AG08395 (cell line): ENCODE data around the gene GNE.
"Not testable (repeated sequence)": the region's sequence is repeated elsewhere in the genome, so short reads cannot be mapped to it uniquely, and the experiment has no call there.

Experiments used
- DNase-seq: peaks from one replicate; pipeline ENCODE4 v3.0.0; 2012; ENCODE audit warnings: mixed read lengths, low spot score

Gene GNE

DNA sequence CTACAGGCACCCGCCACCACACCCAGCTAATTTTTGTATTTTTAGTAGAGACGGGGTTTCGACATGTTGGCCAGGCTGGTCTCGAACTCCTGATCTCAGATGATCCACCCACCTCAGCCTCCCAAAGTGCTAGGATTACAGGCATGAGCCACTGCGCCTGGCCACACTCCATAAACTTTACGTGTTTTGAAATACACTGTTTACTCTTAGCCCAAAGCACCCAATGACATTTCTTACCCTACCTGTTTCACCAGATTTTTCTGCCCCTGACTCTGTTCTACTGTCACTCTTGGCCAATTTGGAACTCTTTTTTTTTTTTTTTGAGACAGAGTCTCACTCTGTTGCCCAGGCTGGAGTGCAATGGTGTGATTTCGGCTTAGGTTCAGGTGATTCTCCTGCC is 15.1 kb upstream of the GNE start:
- not testable (repeated sequence) for DNase-seq

DNA sequence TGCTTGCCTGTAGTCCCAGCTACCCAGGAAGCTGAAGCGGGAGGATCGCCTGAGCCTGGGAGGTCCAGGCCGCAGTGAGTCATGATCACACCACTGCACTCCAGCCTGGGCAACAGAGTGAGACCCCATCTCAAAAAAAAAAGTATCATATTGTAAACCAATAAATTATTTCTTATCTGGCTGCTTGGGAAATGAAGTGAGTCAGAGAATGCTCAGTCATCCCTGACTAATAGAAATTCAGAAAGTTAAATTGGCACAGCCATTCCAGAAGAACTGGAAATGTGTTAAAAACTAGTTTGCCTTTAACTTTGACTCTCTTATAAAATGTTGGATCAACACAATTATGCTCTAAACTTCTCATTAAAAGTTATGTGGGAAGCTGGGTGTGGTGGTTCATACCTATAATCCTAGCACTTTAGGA is 9.8 kb upstream of the GNE start:
- peak; percentile 24 for DNase-seq

DNA sequence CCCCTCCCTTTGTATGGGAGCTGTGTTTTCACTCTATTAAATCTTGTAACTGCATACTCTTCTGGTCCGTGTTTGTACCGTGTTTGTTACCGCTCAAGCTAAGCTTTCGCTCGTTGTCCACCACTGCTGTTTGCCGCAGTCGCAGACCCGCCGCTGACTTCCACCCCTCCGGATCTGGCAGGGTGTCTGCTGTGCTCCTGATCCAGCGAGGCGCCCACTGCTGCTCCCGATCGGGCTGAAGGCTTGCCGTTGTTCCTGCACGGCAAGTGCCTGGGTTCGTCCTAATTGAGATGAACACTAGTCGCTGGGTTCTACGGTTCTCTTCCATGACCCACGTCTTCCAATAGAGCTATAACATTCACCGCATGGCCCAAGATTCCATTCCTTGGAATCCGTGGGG is 6.6 kb upstream of the GNE start:
- no peak for DNase-seq

DNA sequence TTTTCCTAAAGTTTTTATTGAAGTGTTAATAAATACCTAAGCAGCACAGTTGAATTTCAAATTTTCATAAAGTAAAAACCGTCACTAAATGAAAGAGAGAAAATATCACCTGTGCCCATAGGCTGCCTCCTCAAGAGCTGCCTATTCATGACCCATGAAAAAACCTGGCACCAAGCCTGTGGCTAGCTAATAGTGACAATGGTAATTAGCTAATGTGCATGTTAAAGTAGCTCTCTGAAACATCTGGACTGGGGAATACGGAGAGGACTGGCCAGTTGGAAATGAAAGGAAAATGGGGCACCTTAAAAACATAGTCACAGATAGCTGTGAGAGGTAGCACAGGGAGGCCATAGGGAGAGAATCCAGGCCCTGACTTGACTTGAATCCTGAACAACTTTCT is 5.4 kb upstream of the GNE start:
- DNase-seq: no peak

DNA sequence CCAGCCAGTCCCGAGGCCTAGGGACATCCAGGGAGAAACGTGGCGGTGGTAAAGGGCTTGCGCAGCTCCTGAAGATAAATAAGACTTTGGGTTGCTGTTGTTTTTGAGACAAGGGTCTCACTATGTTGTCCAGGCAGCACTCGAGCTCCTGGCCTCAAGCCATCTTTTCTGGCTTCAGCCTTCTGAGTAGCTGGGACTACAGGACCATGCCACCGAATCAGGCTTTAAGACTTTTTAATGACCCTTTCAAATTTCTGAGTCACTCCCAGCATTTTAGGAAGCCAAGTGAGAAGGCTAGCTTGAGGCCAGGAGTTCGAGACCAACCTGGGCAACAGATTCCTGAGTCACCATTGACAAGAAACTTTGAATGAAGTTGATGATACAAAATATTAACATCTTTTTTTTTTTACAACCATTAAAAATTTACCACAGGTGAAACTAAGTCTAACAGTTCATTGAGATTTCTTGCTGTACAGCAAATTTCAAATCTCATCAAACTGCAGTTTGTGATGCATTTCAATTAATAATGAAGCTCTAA is 817 bp upstream of the GNE start:
- DNase-seq: peak; percentile 20

DNA sequence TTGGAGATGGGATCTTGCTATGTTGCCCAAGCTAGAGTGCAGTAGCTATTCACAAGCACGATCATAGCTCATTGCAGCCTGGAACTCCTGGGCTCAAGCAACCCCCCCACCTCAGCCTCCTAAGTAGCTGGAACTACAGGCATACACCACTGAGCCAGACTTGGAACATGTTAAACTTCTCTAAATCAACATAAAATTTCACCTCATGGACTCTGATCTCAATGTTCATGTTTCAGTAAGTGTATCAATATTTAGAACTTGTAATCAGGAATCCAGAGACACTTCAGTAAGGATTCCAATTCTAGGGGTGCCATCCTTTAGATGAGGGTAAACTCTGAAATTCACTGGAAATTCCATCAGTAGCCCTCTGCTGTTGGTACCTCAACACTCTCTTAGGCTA is 6.8 kb downstream of the GNE start:
- no peak for DNase-seq

DNA sequence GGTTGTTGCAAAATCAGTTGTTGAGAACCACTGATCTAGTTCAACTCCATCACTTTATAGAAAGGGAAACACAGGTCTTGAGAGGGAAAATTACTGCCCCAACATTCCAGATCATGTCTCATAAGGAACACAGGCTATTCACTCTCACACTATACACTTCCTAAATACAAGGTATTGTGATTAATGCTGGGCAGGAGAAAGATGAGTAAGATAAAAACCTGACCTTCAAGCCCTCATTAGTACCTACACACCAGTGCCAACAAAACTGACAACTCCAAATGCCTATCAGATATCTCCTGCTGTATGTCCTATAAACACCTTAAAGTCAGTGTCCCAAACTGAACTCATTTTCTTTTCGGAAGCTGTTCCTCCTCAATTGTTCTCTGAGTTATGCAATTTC is 8.2 kb downstream of the GNE start:
- DNase-seq: no peak

DNA sequence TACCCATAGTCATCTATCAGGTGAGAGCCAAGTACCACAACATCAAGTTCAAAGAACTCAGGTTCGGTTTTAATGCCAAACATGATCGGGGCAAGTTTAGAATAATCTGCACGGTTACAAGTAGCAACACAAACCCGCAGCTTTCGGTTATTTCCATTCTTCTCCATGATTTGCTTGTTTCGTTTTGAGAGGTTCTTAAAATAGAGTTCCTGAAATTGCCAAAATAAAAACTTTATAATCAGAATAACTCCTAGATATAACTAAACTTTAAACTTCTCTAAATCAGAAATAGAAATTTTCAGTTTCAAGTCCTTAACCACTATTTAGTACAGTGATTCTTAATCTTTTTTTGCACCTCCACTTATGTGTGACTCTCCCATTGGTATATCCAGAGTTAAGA is 9.1 kb downstream of the GNE start:
- DNase-seq: no peak

DNA sequence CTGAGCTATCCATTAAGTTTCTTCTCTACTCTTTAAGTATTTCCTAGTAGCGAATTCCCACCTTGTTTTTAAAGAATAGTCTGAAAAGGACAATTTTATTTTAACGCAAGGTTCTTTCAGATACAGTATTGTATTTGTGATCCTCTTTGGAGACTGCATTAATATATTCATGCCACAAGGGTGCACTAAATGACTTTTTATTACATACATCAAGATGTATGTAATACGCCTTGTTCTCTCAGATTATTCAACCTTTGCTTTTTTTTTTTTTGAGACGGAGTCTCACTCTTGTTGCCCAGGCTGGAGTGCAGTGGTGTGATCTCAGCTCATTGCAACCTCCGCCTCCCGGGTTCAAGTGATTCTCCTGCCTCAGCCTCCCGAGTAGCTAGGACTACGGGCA is 10.2 kb downstream of the GNE start:
- peak; percentile 31 for DNase-seq

DNA sequence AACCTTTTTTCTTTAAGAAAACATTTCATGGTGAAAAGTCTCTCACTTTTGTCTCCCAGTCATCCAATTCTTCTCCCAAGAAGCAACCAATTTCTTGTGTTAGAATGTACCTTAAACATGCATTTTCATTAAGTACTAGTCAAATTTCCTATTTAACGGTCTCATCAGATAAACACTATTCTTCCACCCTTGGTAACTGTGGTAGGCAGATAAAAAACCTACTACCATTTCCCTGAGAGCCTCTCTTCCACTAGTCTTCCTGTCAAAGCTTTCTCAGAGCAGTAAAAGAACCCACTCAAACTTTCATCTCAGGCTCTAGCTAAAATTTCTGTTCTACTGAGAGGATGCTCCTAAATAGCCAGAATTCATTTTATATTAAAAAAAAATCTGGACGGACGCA is 10.9 kb downstream of the GNE start:
- DNase-seq: no peak

DNA sequence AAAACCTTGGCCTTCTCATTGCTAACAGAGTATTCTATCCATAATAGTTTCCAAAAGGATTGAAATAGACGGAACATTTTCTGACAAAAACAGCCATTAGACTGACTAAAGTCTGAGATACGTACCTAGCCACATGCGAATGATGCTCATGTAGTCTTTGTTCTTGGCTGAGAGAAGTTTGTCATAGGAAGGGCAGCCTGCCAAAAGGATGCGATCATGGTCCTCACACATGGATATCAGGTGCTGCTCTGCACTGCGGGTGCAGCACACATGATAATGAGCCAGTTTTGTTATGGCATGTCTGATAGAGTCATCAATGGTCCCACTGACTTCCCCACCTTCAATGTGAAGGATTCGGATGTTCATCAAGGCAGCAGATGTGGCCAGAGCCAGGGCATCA is 12.3 kb downstream of the GNE start:
- DNase-seq: no peak

DNA sequence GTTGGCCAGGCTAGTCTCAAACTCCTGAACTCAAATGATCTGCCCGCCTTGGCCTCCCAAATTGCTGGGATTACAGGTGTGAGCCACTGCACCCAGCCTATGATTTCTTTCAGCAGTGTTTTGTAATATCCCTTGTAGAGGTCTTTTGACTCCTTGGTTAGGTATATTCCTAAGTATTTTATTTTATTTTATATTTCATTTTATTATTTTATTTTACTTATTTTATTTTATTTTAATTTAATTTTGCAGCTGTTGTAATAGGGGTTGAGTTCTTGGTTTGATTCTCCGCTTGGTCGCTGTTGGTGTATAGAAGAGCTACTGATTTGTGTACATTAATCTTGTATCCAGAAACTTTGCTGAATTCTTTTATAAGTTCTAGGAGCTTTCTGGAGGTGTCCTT is 18.6 kb downstream of the GNE start:
- not testable (repeated sequence) for DNase-seq

DNA sequence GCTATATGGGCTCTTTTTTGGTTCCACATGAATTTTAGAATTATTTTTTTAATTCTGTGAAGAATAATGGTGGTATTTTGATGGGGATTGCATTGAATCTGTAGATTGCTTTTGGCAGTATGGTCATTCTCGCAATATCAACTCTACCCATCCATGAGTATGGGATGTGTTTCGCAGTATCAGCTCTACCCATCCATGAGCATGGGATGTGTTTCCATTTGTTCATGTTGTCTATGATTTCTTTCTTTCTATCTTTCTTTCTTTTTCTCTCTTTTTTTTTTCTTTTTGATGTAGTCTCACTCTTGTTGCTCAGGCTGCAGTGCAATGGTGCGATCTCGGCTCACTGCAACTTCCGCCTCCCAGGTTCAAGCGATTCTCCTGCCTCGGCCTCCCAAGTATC is 19.0 kb downstream of the GNE start:
- DNase-seq: not testable (repeated sequence)

DNA sequence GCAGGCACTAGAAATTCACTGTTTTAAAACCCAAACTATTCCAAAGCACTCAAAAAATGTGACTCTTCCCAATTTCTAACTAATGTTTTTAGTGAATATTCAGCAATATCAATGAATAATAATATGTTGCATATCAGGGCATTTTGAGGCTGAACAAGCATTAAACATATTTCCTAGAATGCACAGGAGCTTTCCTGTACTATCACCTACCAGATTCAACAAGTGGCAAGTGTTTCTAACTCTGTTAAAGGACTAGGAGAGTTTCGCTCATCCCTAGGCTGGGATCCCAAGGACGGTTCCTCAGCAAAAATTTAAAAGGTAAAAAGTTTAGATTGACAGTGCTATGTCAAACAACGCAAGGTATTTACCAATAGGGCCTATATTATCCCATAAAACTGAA is 21.0 kb downstream of the GNE start:
- no peak for DNase-seq

DNA sequence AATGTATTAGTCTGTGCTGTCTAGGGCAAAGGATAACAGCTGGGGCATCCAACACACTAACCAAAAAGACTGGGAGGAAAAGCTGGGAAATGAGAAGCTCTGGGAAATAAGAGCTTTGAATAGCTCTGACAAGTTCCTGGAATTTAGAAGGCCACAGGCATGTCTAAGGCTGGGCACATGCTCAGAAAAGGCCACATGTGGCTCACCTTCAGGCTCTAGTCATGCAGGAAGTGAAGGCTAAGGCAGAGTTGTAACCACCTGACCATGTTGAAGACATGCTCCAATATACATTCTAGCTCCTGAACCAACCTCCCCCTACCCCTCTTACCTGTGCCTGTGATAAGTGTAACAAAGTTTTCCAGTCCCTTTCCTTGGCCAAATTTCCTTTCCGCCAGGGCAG is 35.8 kb downstream of the GNE start:
- no peak for DNase-seq

DNA sequence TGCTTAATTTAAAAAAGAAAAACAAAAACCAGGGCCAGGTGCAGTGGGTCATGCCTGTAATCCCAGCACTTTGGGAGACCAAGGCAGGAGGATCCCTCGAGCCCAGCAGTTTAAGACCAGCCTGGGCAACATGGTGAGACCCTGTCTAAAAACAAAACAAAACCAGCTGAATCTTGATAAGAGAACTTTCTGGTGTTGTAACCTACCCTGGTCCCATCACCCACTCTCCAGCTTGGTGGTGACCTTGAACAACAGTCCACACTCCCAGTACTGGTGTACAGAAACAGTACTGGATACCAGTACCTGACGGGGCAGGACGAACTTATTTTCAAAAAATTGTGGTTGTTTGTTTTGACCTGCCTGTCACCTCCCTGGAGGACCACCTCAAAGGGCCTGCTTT is 36.6 kb downstream of the GNE start:
- DNase-seq: no peak

DNA sequence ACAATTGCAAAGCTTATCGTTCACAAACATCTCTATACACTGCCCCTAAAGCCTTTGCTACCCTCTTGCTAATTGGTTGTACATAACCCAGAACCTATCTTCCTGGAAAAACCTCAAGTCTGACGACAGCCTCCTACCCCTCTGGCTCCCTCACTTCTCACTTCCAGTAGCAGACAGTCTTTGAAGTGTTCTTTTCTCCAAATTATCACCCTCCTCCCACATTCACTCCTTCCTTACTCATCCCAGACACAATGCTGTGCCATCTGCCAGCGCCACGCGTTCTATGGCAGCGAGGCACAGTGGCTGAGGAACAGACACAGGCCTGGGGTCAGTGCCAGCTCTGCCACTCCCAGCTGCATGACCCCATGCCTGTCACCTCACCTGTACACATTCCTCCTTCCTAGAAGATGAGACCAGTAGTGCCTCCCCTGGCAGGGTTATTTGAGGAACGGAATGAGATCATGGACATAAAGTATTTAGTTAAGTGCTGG is 39.8 kb downstream of the GNE start:
- no peak for DNase-seq

DNA sequence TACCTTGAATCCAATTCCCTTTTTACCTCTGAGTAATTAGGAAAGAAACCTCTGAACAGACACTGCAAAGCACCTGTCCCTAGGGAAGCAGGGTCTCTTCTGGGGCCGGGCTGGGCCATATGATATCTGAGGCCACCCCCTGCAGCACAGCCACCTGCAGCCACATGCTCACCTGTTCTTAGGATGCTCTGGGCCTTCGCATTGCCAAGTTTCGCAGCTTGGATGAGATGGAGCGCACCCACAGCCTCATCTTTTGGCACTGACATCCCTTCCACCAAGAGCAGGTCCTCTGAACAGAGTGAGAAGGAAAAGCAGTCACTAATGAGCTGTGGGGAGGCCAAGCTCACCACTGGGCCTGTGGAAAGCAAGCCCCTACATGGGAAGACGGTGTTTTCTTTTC is 40.2 kb downstream of the GNE start:
- DNase-seq: no peak

DNA sequence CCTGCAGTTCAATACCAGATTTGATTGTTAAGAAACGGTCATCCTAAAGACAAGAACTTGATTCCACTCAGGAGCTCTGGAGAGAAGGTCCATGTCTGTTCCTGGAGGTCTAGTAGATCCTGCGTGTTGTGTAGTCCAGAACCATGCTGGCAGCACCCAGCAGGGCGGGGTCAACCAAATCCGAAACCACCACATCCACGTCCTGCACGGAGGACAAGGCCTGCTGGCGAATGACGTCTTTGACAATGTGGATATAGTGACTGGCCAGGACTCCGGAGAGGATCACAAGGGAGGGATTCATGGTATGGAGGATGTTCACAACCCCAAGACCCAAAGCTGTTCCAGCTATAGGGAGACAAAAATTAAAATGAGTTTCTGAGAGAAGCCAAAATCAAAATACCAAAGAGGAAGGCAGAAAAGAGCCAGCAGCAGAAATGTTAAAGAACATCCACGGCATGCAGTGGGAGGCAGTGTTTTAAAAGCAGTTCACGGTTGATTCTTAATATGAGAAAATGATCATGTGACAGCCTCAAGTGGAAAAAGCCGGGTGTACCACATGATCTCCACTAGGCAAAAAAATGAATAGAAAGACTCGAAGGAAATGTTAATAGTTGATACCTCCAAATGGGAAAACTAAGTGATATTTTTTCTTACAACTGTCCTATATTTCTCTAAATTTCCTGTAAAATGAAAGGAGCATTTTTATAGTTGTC is 40.8 kb downstream of the GNE start:
- no peak for DNase-seq

DNA sequence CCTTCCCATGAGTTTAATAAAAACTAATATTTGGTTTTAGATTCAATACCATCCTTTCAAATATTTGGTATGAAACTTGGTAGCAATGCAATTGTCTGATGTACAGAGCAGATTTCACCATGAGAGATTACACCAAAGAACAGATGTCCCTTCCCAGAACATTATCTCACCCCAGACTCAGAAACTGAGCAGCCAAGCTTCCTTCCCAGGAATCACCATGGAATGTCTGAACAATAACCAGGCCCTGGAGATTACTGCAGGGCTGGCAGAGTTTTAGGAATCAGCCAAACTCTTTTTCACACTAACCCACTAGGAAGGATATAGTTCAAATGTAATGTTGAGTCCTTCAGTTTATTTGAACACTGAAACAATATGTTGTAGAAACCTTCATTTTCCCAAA is 43.7 kb downstream of the GNE start:
- no peak for DNase-seq

DNA sequence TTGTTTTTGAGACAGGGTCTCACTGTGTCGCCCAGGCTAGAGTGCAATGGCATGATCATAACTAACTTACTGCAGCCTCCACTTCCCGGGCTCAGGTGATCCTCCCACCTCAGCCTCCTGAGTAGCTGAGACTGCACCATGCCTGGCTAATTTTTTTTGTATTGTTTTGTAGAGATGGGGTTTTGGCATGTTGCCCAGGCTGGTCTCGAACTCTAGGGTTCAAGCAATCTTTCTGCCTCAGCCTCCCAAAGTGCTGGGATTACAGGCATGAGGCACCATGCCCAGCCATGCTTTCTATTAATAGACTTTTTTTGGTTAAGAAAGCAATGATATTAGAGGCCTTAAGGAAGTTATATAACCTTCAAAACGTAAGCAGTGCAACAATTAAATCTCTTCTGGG is 44.3 kb downstream of the GNE start:
- no peak for DNase-seq

DNA sequence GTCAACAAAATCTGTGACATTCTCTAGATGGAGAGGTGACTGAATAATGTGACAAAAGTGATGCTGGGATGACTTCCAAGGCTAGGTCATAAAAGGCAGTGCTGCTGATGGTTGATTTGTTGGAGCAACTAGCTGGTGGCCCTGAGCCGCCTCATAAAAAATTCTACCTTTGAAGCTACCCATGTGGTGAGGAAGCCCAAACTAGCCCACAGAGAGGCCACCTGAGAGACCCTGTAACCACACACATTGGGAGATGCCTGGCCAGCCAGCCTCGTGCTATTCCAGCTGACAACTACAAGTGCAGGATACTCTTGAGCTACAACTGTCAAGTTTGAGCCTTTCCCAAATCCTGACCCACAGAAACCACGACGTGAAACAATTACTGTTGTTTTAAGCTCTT is 44.9 kb downstream of the GNE start:
- no peak for DNase-seq

DNA sequence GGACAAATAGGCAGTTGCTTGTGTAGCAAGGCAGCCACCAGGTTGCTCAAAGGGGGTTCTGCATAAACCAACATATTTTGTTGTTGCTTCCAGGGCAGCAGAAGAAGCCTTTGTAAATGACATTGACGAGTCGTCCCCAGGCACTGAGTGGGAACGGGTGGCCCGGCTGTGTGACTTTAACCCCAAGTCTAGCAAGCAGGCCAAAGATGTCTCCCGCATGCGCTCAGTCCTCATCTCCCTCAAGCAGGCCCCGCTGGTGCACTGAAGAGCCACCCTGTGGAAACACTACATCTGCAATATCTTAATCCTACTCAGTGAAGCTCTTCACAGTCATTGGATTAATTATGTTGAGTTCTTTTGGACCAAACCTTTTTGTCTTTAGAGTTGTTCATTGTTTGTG is 46.7 kb downstream of the GNE start:
- no peak for DNase-seq

DNA sequence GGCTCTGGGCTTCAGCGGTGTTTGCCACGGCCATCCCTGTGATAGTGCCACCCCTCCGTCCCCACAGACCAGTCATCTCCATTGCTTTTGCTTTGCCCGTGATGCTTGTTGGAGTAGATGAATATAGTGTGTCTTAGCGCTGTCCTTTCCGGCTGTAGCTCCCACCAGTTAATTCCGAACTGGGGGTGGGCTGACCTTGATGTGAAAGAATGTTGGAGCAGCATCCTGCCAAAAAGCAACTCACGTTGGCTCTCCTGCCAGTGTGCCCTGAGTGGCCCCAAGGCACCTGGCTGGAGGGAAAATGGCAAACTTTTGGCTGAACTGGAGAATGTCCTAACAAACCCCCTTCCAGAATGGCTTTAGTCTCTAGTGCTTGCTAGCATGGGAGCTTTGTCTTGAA is 47.5 kb downstream of the GNE start:
- no peak for DNase-seq
